Large intestine (tissue), 3 donors: ENCODE measurements around the gene TBL1X. TPM values are rescaled to one million over a fixed set of nuclear protein-coding genes. Genes with fewer than 3 reads are reported as not detected.

Experiments used
- DNase-seq, 2 donors: peaks; one replicate each; pipeline versions ENCODE4 v3.0.0 to v3.0.0-alpha.2; 2013
- H3K27ac ChIP-seq: one replicate; pipeline ENCODE4 v1.5.1; 2013; ENCODE audit warnings: low read length
- H3K27me3 ChIP-seq: 2 replicates; pipeline ENCODE4 v1.6.1; 2013; ENCODE audit warnings: low read length; ENCODE audit not compliant: control insufficient read depth, insufficient read depth
- H3K36me3 ChIP-seq: 2 replicates; pipeline ENCODE4 v1.6.1; 2013; ENCODE audit warnings: low read length; ENCODE audit not compliant: control insufficient read depth, insufficient read depth
- H3K4me1 ChIP-seq: one replicate; pipeline ENCODE4 v1.6.1; 2013; ENCODE audit warnings: low read length; ENCODE audit not compliant: control insufficient read depth, insufficient read depth
- H3K4me3 ChIP-seq: one replicate; pipeline ENCODE4 v1.5.1; 2013; ENCODE audit warnings: low read length
- H3K9me3 ChIP-seq: one replicate; pipeline ENCODE4 v1.6.1; 2013; ENCODE audit warnings: mild to moderate bottlenecking, low read depth, low read length, moderate library complexity; ENCODE audit not compliant: control insufficient read depth
- WGBS: methylation state at CpG from one replicate; pipeline ENCODE4 v1.1.5; 2013; ENCODE audit warnings: low lambda C conversion rate; ENCODE audit not compliant: insufficient coverage; 5-methylcytosine and 5-hydroxymethylcytosine counted together
- polyA plus RNA-seq: library from polyadenylated mRNA; unstranded; fragments of 120-200 nt; gene quantifications from one replicate; pipeline ENCODE4 v1.2.1, GENCODE V29; 2013

Gene TBL1X
- polyA plus RNA-seq, 1 donor = 9.6 TPM

- Histone ChIP-seq H3K4me3 (no peak overlapping the region), H3K9me3 (no peaks in the 10 kb centered on the region), H3K27ac (no peak overlapping the region), H3K36me3 (no peaks in the 10 kb centered on the region), H3K27me3 (no peaks in the 10 kb centered on the region), H3K4me1 (peaks cover 5% of the 10 kb centered on the region)
- WGBS = no CpG with 5 or more reads among the region's 5 CpGs
- no peak for DNase-seq
These were observed 29.1 kb downstream of the TBL1X start for GRCh38 chrX:9493936-9494335.

- WGBS = no CpG with 5 or more reads among the region's 6 CpGs
These were observed 29.9 kb downstream of the TBL1X start for GRCh38 chrX:9494771-9495170.

GRCh38 chrX:9495496-9495895, 30.6 kb downstream of the TBL1X start:
- Histone ChIP-seq H3K4me3 (no peak overlapping the region), H3K9me3 (no peaks in the 10 kb centered on the region), H3K36me3 (no peaks in the 10 kb centered on the region), H3K4me1 (peaks cover 5% of the 10 kb centered on the region), H3K27me3 (no peaks in the 10 kb centered on the region), H3K27ac (no peak overlapping the region)
- no CpG with 5 or more reads among the region's 10 CpGs for WGBS
- no peak for DNase-seq

More at GRCh38 chrX:9494771-9495170, 29.9 kb downstream of the TBL1X start:
- peak; percentile 9 to 40 for DNase-seq
- H3K36me3 ChIP-seq = no peaks in the 10 kb centered on the region
- H3K9me3 ChIP-seq = no peaks in the 10 kb centered on the region
- H3K4me3 ChIP-seq = no peak overlapping the region
- H3K27me3 ChIP-seq = no peaks in the 10 kb centered on the region
- H3K4me1 ChIP-seq = peaks cover 5% of the 10 kb centered on the region
- H3K27ac ChIP-seq = no peak overlapping the region

GRCh38 chrX:9498236-9498635, 33.4 kb downstream of the TBL1X start:
- Histone ChIP-seq H3K9me3 (no peaks in the 10 kb centered on the region), H3K27me3 (no peaks in the 10 kb centered on the region), H3K27ac (no peak overlapping the region), H3K4me1 (no peaks in the 10 kb centered on the region), H3K36me3 (no peaks in the 10 kb centered on the region), H3K4me3 (no peak overlapping the region)
- DNase-seq = no peak
- no CpG with 5 or more reads among the region's 5 CpGs for WGBS

- Histone ChIP-seq H3K4me3 (no peak overlapping the region), H3K27ac (no peak overlapping the region), H3K9me3 (no peaks in the 10 kb centered on the region), H3K36me3 (peaks cover 2% of the 10 kb centered on the region), H3K27me3 (no peaks in the 10 kb centered on the region), H3K4me1 (no peaks in the 10 kb centered on the region)
- no peak for DNase-seq
- no CpG with 5 or more reads among the region's 6 CpGs for WGBS
These were observed 35.7 kb downstream of the TBL1X start for GRCh38 chrX:9500584-9500983.

GRCh38 chrX:9501362-9501761, 36.5 kb downstream of the TBL1X start:
- no peaks in the 10 kb centered on the region for H3K27me3 ChIP-seq

GRCh38 chrX:9503261-9503660, 38.4 kb downstream of the TBL1X start:
- H3K36me3 ChIP-seq = peaks cover 2% of the 10 kb centered on the region
- no peaks in the 10 kb centered on the region for H3K27me3 ChIP-seq
- H3K4me3 ChIP-seq = no peak overlapping the region
- no peaks in the 10 kb centered on the region for H3K9me3 ChIP-seq
- no CpG with 5 or more reads among the region's 8 CpGs for WGBS
- no peak overlapping the region for H3K27ac ChIP-seq
- no peaks in the 10 kb centered on the region for H3K4me1 ChIP-seq
- no peak for DNase-seq

More at GRCh38 chrX:9501362-9501761, 36.5 kb downstream of the TBL1X start:
- H3K9me3 ChIP-seq = no peaks in the 10 kb centered on the region
- no peak overlapping the region for H3K27ac ChIP-seq
- H3K4me1 ChIP-seq = no peaks in the 10 kb centered on the region
- no peak for DNase-seq
- H3K36me3 ChIP-seq = peaks cover 2% of the 10 kb centered on the region
- no peak overlapping the region for H3K4me3 ChIP-seq
- no CpG with 5 or more reads among the region's 2 CpGs for WGBS

- no CpG with 5 or more reads among the region's 2 CpGs for WGBS
These were observed 45.5 kb downstream of the TBL1X start for GRCh38 chrX:9510366-9510765.

GRCh38 chrX:9510980-9511379, 46.1 kb downstream of the TBL1X start:
- WGBS = no CpG with 5 or more reads among the region's 3 CpGs
- no peak overlapping the region for H3K4me3 ChIP-seq
- no peak overlapping the region for H3K27ac ChIP-seq
- no peaks in the 10 kb centered on the region for H3K36me3 ChIP-seq
- no peak for DNase-seq
- H3K27me3 ChIP-seq = no peaks in the 10 kb centered on the region
- no peaks in the 10 kb centered on the region for H3K4me1 ChIP-seq
- H3K9me3 ChIP-seq = no peaks in the 10 kb centered on the region

More at GRCh38 chrX:9510366-9510765, 45.5 kb downstream of the TBL1X start:
- H3K9me3 ChIP-seq = no peaks in the 10 kb centered on the region
- H3K4me3 ChIP-seq = no peak overlapping the region
- DNase-seq = no peak
- H3K27ac ChIP-seq = no peak overlapping the region
- no peaks in the 10 kb centered on the region for H3K36me3 ChIP-seq
- no peaks in the 10 kb centered on the region for H3K27me3 ChIP-seq
- no peaks in the 10 kb centered on the region for H3K4me1 ChIP-seq

- Histone ChIP-seq H3K27ac (no peak overlapping the region), H3K36me3 (no peaks in the 10 kb centered on the region), H3K27me3 (no peaks in the 10 kb centered on the region), H3K9me3 (no peaks in the 10 kb centered on the region), H3K4me1 (no peaks in the 10 kb centered on the region), H3K4me3 (no peak overlapping the region)
- WGBS = 67% methylated on average over 3 of the region's 10 CpGs
- no peak for DNase-seq
These were observed 50.6 kb downstream of the TBL1X start for GRCh38 chrX:9515489-9515888.

GRCh38 chrX:9515973-9516538, 51.2 kb downstream of the TBL1X start:
- no peak overlapping the region for H3K27ac ChIP-seq
- no CpG with 5 or more reads among the region's 4 CpGs for WGBS

More at GRCh38 chrX:9515973-9516538, 51.2 kb downstream of the TBL1X start:
- Histone ChIP-seq H3K4me1 (no peaks in the 10 kb centered on the region), H3K36me3 (no peaks in the 10 kb centered on the region), H3K27me3 (no peaks in the 10 kb centered on the region), H3K9me3 (no peaks in the 10 kb centered on the region), H3K4me3 (no peak overlapping the region)
- DNase-seq = no peak
